Neural progenitor cell (in vitro differentiated cells): ENCODE measurements around the gene FERMT3.

ENCODE experiments used
- CTCF ChIP-seq: fragments of 200-600 bp; sonication (generic); IDR thresholded peaks from 2 replicates; pipeline ENCODE4 v1.5.1; 2017; ENCODE audit warnings: antibody characterized with exemption, mild to moderate bottlenecking
- EZH2 ChIP-seq: fragments of 200-600 bp; sonication (generic); IDR thresholded peaks from 2 replicates; pipeline ENCODE4 v1.6.1; 2017; ENCODE audit warnings: antibody characterized with exemption, mild to moderate bottlenecking, moderate library complexity
- EZH2phosphoT487 ChIP-seq: fragments of 200-600 bp; sonication (generic); IDR thresholded peaks from 2 replicates; pipeline ENCODE4 v1.6.1; 2017; ENCODE audit warnings: antibody characterized with exemption

- TF ChIP-seq CTCF = no peak
- TF ChIP-seq EZH2 = no peak
- no peak for TF ChIP-seq EZH2phosphoT487
Observed at GRCh38 chr11:64249038-64249437, 42.5 kb downstream of the FERMT3 start.
